Activated B cell treated with CpG ODN at 0.5 μM for 24 hours (primary cell): ENCODE data around the gene PRKAG1. TPM values are rescaled to one million over a fixed set of nuclear protein-coding genes. Genes with fewer than 3 reads are reported as not detected.
A peak's percentile ranks its signal among the peaks of the same experiment; 100 is the strongest.

Experiments used
- ATAC-seq: fragments of 200-7000 bp; cut with Tn5 transposase; one replicate; pipeline ENCODE4 v1.10.0; 2021; ENCODE audit warnings: low read depth, mild to moderate bottlenecking, moderate library complexity
- CTCF ChIA-PET: fragments of 350-600 bp; sonication (Branson Sonifier 250); formaldehyde crosslinking; loops from one replicate; lab custom pipeline; 2021; ENCODE audit warnings: antibody characterized with exemption; lab: Charles Lee
- POLR2A ChIA-PET: fragments of 350-600 bp; sonication (Branson Sonifier 250); formaldehyde crosslinking; loops from one replicate; lab custom pipeline; 2021; ENCODE audit warnings: antibody characterized with exemption; lab: Charles Lee
- DNase-seq: peaks from one replicate; pipeline ENCODE4 v3.0.0; 2022
- H3K27ac Mint-ChIP-seq: one replicate; pipeline ENCODE4 v1.8.0; 2020; ENCODE audit warnings: mixed read lengths
- H3K27me3 Mint-ChIP-seq: one replicate; pipeline ENCODE4 v1.8.0; 2021; ENCODE audit warnings: mixed read lengths
- H3K36me3 Mint-ChIP-seq: one replicate; pipeline ENCODE4 v1.8.0; 2021; ENCODE audit warnings: low read depth, mixed read lengths
- H3K4me1 Mint-ChIP-seq: one replicate; pipeline ENCODE4 v1.8.0; 2021; ENCODE audit warnings: mixed read lengths
- H3K4me3 Mint-ChIP-seq: one replicate; pipeline ENCODE4 v1.8.0; 2020; ENCODE audit warnings: mild to moderate bottlenecking, mixed read lengths
- H3K9me3 Mint-ChIP-seq: one replicate; pipeline ENCODE4 v1.8.0; 2020; ENCODE audit warnings: mixed read lengths
- CTCF ChIP-seq: fragments of 200-600 bp; IDR thresholded peaks from one replicate; pipeline ENCODE4 v1.8.0; 2022; ENCODE audit warnings: antibody characterized with exemption, mild to moderate bottlenecking
- intact Hi-C: fragments of 100-400 bp; cut with micrococcal nuclease; formaldehyde crosslinking; loops from one replicate; pipeline ENCODE4 v1.15.1; 2024
- total RNA-seq: library from RNA; stranded (reverse); gene quantifications from 2 replicates; pipeline ENCODE4 v1.2.3, GENCODE V29; 2022

Gene PRKAG1
- total RNA-seq, 1 donor from 2014 or later: 70.5 TPM

- peaks cover 15% of the 10 kb centered on the region for H3K27me3 Mint-ChIP-seq
- POLR2A ChIA-PET: interaction anchor here (1.5 to 3.4 kb wide), 3 partner anchors 20 to 264 kb away, joined by 3 to 13 read pairs (median 12); partner anchors contain the start of gene TUBA1B
- DNase-seq: peak; percentile 45
- peak within 1 kb of the TSS; percentile 72 for H3K4me3 Mint-ChIP-seq
- ATAC-seq: peak; percentile 48
- no peak within 1 kb of the TSS for H3K27ac Mint-ChIP-seq
- H3K9me3 Mint-ChIP-seq: no peaks in the 10 kb centered on the region
- H3K36me3 Mint-ChIP-seq: peaks cover 35% of the 10 kb centered on the region
- TF ChIP-seq CTCF: no peak
- CTCF ChIA-PET: interaction anchor here (1.0 to 3.7 kb wide), 4 partner anchors 12 to 89 kb away, joined by 3 to 21 read pairs (median 16); no protein-coding TSS in a partner anchor
- peaks cover 43% of the 10 kb centered on the region for H3K4me1 Mint-ChIP-seq
- intact Hi-C loops: loop anchor here (2.0 to 10.0 kb wide), 2 partner anchors 61 to 345 kb away; partner anchors contain the start of genes DNAJC22 and KMT2D
These were observed 19.0 kb downstream of the PRKAG1 start, which contains the start of gene DDN for GRCh38 chr12:48999371-49000131. Gene DDN (minus strand): TSS chr12:48999375. CDS start chr12:48999287, 88 bp downstream.

GRCh38 chr12:48998497-48999353, 19.9 kb downstream of the PRKAG1 start:
- POLR2A ChIA-PET: interaction anchor here (0.6 to 4.0 kb wide), 12 partner anchors 19 to 624 kb away, joined by 3 to 24 read pairs (median 6); partner anchors contain the start of genes ARF3, DDX23, KANSL2 and KMT2D
- no peak for TF ChIP-seq CTCF
- Mint-ChIP-seq H3K36me3 (peaks cover 26% of the 10 kb centered on the region), H3K9me3 (no peaks in the 10 kb centered on the region), H3K4me3 (peak overlapping the region; percentile 72), H3K27ac (no peak overlapping the region), H3K27me3 (peaks cover 21% of the 10 kb centered on the region), H3K4me1 (peaks cover 43% of the 10 kb centered on the region)
- CTCF ChIA-PET: interaction anchor here (0.9 to 4.5 kb wide), 10 partner anchors 11 to 146 kb away, joined by 3 to 26 read pairs (median 16); partner anchors contain the start of genes ARF3, FKBP11 and WNT1
- ATAC-seq (peak; percentile 5), DNase-seq (no peak)
- intact Hi-C loops: loop anchor here (1.0 to 10.0 kb wide), 3 partner anchors 62 to 346 kb away; partner anchors contain the start of genes DNAJC22 and KMT2D

- ChIA-PET POLR2A (interaction anchor here (0.6 to 4.0 kb wide), 11 partner anchors 19 to 316 kb away, joined by 3 to 24 read pairs (median 5); partner anchors contain the start of genes ARF3, DDX23, KANSL2 and KMT2D), CTCF (interaction anchor here (0.9 to 4.5 kb wide), 16 partner anchors 11 to 239 kb away, joined by 3 to 26 read pairs (median 8); partner anchors contain the start of genes ARF3, FKBP11 and WNT1)
- Mint-ChIP-seq H3K4me3 (peak overlapping the region; percentile 77), H3K9me3 (no peaks in the 10 kb centered on the region), H3K27me3 (peaks cover 24% of the 10 kb centered on the region), H3K36me3 (peaks cover 18% of the 10 kb centered on the region), H3K4me1 (peaks cover 43% of the 10 kb centered on the region), H3K27ac (no peak overlapping the region)
- ATAC-seq: peak; percentile 56
- DNase-seq: peak; percentile 68
- intact Hi-C loops: loop anchor here (1.0 to 10.0 kb wide), 5 partner anchors 20 to 347 kb away; partner anchors contain the start of genes DNAJC22, KMT2D and PRKAG1
- TF ChIP-seq CTCF: no peak
These were observed 20.7 kb downstream of the PRKAG1 start for GRCh38 chr12:48997719-48998496.
